ENCODE measurements around the gene MIOS. TPM values are rescaled to one million over a fixed set of nuclear protein-coding genes. Genes with fewer than 3 reads are reported as not detected.
A peak's percentile ranks its signal among the peaks of the same experiment; 100 is the strongest.

The MIOS gene
- total RNA-seq, 1 experiment from 2014 or later: 32.7 TPM

GRCh38 chr7:7583731-7584130 lies 17.0 kb downstream of the MIOS start:
- no peak for DNase-seq (ENCODE audit: low read depth)

GRCh38 chr7:7584653-7585052 lies 18.0 kb downstream of the MIOS start:
- no peak for DNase-seq (ENCODE audit: low read depth)

GRCh38 chr7:7585241-7585928 lies 18.7 kb downstream of the MIOS start:
- DNase-seq (ENCODE audit: low read depth): no peak

DNA sequence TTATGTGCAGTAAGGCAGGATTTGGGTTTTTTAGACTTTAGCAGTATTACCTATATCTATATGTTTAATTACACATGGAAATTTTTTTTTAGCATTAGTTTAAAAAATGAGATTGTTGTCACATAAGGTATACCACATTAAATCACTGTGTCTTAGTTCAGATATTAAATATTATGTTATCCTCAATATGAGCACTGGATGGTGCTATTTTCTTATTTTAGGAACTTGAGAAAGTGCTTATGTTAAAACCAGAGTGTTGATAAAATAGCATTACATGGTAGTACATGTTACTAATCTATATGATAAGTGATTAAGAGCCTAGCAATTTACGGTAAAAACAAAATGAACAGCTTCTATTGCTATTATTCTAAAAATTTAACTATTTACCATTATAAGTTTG lies 28.8 kb downstream of the MIOS start:
- no peak for DNase-seq (ENCODE audit: low read depth)

DNA sequence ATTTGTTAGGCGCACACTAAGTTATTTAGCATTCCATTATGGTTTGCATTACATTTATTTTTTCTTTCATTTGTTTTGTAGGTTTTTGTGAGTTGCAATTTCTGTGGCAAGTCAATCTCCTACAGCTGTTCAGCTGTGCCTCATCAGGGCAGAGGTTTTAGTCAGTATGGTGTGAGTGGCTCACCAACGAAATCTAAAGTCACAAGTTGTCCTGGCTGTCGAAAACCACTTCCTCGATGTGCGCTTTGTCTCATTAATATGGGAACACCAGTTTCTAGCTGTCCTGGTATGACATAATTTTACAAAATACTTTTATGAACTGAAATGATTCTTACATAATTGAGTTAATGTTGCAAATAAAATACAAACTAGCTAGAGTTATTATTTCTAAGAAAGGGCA lies 29.5 kb downstream of the MIOS start:
- no peak for DNase-seq (ENCODE audit: low read depth)

GRCh38 chr7:7607010-7607409 lies 40.3 kb downstream of the MIOS start:
- no peak for DNase-seq (ENCODE audit: low read depth)

- DNase-seq (ENCODE audit: low read depth): no peak
Measured at GRCh38 chr7:7609330-7609729, 42.6 kb downstream of the MIOS start.

- no peak for DNase-seq (ENCODE audit: low read depth)
Measured at GRCh38 chr7:7612519-7612918, 45.8 kb downstream of the MIOS start.

DNA sequence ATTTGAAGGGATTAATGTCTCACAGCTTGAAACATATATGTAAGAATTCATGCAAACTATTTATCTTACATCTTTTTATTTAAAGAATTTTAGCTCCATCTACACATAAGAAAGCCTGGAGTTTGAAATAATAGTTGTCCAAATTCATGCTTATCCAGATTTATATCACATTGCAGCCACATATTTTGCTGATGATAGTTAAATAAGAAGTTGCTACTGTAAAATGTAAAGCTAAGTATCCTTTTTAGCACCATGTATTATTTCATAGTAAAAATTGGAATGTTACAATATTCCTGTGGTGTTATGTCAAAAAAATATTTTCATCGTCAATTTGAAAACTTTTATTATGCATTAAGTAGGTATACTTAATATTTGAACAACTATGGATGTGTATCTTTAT lies 46.5 kb downstream of the MIOS start:
- no peak for DNase-seq (ENCODE audit: low read depth)

- no peak for DNase-seq (ENCODE audit: low read depth)
Measured at GRCh38 chr7:7614018-7614741, 47.5 kb downstream of the MIOS start.

DNA sequence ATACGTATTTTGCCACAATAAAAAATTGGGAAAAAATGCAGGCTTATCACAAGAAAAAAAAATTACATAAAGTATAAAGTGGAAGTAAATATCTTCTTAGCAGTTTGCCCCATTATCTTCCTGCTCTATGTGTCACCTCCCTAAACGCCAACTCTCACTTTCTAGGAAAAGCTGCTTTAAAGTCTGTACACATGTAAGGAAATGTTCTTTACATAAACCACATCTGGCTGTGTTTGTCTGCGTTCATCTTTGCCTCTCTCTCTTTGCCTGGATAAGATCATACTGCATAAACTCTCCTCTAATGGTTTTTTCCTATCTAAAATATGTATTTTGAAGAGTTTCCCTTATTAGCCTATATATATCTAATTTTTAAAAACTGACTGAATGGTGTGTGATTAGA lies 50.9 kb downstream of the MIOS start:
- no peak for DNase-seq (ENCODE audit: low read depth)

DNA sequence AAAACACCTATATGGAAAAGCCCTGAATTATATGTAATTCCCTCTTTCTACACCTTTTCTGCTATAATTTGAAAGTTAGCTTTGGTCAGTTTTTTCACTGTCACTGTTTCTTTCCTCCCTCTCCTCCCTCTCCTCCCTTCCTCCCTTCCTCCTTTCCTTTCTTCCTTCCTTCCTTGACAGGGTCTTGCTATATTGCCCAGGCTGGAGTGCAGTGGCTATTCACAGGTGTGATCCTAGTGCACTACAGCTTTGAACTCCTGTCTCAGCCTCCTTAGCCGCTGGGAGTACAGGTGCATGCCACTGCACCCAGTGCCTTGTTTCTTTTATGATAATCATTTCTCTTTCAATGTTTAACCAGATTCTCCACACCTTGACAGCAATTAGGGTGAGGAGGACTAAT lies 51.7 kb downstream of the MIOS start:
- DNase-seq (ENCODE audit: low read depth): no peak

- no peak for DNase-seq (ENCODE audit: low read depth)
Measured at GRCh38 chr7:7620236-7620635, 53.6 kb downstream of the MIOS start.

DNA sequence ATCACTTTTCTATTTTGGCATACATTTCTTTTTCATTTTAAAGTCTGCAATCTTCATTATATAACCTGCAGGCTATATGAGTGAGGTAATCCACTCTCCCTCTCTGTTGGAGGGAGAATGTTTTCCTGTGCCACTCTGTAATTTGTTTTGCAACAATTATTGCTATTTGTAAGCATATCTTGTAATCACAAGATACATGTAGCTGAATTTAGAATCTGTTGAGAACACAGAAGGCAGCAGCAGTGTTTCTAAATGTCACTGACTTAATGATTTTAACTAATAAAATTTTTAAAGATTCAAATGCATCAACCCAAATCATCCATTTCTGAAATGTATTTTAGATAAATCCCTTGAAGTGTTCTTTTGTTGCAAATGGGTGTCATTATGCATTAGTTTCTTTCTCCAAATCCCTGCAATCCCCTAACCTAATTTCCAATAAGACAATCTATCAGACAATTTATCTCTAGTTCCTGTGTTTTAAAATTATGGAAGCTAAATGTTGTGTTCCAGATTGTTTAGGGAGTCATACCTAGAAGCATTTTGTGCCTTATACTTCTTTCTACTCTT lies 54.0 kb downstream of the MIOS start:
- no peak for DNase-seq (ENCODE audit: low read depth)

- no peak for DNase-seq (ENCODE audit: low read depth)
Measured at GRCh38 chr7:7628476-7628875, 61.8 kb downstream of the MIOS start.

DNA sequence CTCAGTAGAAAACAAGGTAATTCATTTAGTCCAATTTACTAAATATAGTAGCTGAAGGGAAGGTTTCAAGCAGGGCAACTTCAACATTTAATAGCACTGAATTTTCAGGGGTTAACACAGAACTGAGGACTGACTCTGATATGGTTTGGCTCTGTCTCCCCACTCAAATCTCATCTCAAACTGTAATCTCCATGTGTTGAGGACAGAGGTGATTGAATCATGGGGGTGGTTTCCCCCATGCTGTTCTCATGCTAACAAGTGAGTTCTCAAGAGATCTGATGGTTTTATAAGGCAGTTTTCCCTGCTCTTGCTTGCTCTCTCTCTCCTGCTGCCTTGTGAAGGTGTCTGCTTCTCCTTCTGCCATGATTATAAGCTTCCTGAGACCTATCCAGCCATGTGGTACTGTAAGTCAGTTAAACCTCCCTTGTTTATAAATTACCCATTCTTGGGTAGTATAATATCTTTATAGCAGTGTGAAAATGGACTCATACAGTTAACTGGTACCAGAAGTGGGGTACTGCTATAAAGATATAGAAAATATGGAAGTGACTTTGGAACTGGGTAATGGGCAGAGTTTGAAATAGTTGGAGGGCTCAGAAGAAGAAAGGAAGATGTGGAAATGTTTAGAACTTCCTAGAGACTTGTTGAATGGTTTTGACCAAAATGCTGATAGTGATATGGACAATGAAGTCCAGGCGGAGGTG lies 64.1 kb downstream of the MIOS start:
- DNase-seq (ENCODE audit: low read depth): no peak

- DNase-seq (ENCODE audit: low read depth): no peak
Measured at GRCh38 chr7:7639421-7639820, 72.7 kb downstream of the MIOS start.

DNA sequence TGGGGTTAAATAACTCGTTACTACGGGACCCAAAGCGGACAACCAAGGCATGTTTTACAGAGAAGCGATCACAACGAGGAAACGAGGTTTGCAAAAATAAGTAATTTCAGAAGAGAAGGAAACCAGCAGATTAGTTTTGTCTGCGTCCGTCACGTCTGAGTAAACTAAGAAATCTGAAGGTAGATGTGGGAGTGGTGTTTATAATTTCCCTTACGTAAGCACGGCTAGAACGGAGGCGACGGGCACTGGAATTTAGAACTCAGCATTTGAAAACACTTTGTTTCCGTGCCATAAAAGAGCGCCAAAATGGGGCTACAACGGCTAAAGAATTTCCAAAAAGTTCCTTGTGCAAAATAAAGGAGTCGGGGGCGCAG lies 73.2 kb downstream of the MIOS start:
- DNase-seq (ENCODE audit: low read depth): peak; percentile 24

GRCh38 chr7:7640221-7641128 lies 73.8 kb downstream of the MIOS start, which contains the start of gene UMAD1:
UMAD1 (plus strand) TSS chr7:7640752; CDS start chr7:7673372, 32,620 bp downstream.
- peak; percentile 99 for DNase-seq (ENCODE audit: low read depth)

DNA sequence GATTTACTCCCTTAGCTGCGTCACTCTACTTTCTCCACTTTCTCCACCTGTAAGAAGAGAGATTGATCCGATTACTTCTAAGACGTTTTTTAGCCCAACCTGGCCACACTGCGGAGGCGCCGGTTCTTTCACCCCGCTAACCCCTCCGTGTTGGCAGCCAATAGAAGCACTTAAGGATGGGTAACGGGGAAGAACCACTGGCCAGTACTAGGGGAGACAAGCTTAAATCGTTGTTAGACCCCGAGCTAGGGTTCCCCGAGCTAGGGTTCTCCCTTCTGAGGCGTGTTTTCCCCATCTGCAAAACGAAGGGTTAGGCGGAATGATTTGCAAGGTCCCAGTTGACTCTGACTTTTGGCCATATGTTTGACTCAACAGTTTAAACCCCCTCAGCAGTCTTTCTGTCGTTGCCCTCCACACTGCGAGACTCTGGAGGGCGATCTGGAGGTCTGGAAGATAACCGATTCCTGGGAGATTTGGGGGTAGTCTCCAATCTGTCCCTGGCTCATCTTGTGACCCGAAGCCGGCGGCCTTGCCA lies 74.5 kb downstream of the MIOS start:
- no peak for DNase-seq (ENCODE audit: low read depth)

DNA sequence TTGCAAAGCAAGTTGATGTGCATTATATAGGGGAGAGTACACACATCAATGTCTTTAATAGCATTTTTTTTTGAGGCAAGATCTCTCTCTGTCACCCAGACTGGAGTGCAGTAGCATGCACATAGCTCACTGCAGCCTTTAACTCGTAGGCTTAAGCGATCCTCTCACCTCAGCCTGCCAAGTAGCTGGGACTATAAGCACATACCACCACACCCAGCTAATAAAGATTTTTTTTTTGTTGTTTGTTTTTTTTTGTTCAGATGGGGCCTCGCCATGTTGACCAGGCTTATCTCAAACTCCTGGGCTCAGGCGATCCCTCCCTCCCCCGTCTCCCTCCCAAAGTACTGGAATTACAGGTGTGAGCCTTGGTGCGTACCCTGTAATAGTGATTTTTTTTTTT lies 75.4 kb downstream of the MIOS start:
- no peak for DNase-seq (ENCODE audit: low read depth)

Measured in Daoy (cell line).